Activated CD8-positive, alpha-beta T cell treated with anti-CD3 and anti-CD28 coated beads, Interleukin-2, amount 10 ng/mL, durations not matched to agents 7 days and 5 days (primary cell): Measurements from ENCODE around the gene ZC3H4. TPM values are rescaled to one million over a fixed set of nuclear protein-coding genes. Genes with fewer than 3 reads are reported as not detected.

Experiments used
- ATAC-seq: fragments of 150-1000 bp; cut with Tn5 transposase; one replicate; pipeline ENCODE4 v1.10.0; 2021; ENCODE audit warnings: moderate library complexity
- CTCF ChIA-PET: fragments of 350-600 bp; sonication (Branson Sonifier 250); formaldehyde crosslinking; loops from one replicate; lab custom pipeline; 2021; ENCODE audit warnings: antibody characterized with exemption; lab: Charles Lee
- POLR2A ChIA-PET: fragments of 350-600 bp; sonication (Branson Sonifier 250); formaldehyde crosslinking; loops from one replicate; lab custom pipeline; 2021; ENCODE audit warnings: antibody characterized with exemption; lab: Charles Lee
- DNase-seq: peaks from one replicate; pipeline ENCODE4 v3.0.0-alpha.2; 2020
- H3K27ac Mint-ChIP-seq: one replicate; pipeline ENCODE4 v1.8.0; 2021; ENCODE audit warnings: mild to moderate bottlenecking, mixed read lengths
- H3K27me3 Mint-ChIP-seq: one replicate; pipeline ENCODE4 v1.8.0; 2021; ENCODE audit warnings: low read depth, mixed read lengths
- H3K36me3 Mint-ChIP-seq: one replicate; pipeline ENCODE4 v1.8.0; 2021; ENCODE audit warnings: low read depth, mixed read lengths
- H3K4me1 Mint-ChIP-seq: one replicate; pipeline ENCODE4 v1.8.0; 2021; ENCODE audit warnings: low read depth, mixed read lengths
- H3K4me3 Mint-ChIP-seq: one replicate; pipeline ENCODE4 v1.8.0; 2021; ENCODE audit warnings: mild to moderate bottlenecking, mixed read lengths
- H3K9me3 Mint-ChIP-seq: one replicate; pipeline ENCODE4 v1.8.0; 2022; ENCODE audit warnings: mixed read lengths; ENCODE audit not compliant: insufficient read depth
- total RNA-seq, 2 experiments: library from RNA; stranded (reverse); gene quantifications; one replicate each; pipeline ENCODE4 v1.2.3, GENCODE V29; 2021

The ZC3H4 gene
- total RNA-seq, 2 experiments from 2014 or later: 102 TPM

- peaks cover 14% of the 10 kb centered on the region for H3K4me1 Mint-ChIP-seq
- CTCF ChIA-PET: interaction anchor here (1.2 to 4.5 kb wide), 2 partner anchors 7 to 60 kb away, joined by 4 to 34 read pairs; no protein-coding TSS in a partner anchor
- H3K36me3 Mint-ChIP-seq: no peaks in the 10 kb centered on the region
- DNase-seq (no peak), ATAC-seq (peak; percentile 35)
- no peak overlapping the region for H3K4me3 Mint-ChIP-seq
- H3K27me3 Mint-ChIP-seq: peaks cover 54% of the 10 kb centered on the region
- POLR2A ChIA-PET: no interaction called here
- H3K27ac Mint-ChIP-seq: no peak overlapping the region
- H3K9me3 Mint-ChIP-seq: no peaks in the 10 kb centered on the region
These were observed 93.3 kb downstream of the ZC3H4 start for GRCh38 chr19:47020132-47020805.

DNA sequence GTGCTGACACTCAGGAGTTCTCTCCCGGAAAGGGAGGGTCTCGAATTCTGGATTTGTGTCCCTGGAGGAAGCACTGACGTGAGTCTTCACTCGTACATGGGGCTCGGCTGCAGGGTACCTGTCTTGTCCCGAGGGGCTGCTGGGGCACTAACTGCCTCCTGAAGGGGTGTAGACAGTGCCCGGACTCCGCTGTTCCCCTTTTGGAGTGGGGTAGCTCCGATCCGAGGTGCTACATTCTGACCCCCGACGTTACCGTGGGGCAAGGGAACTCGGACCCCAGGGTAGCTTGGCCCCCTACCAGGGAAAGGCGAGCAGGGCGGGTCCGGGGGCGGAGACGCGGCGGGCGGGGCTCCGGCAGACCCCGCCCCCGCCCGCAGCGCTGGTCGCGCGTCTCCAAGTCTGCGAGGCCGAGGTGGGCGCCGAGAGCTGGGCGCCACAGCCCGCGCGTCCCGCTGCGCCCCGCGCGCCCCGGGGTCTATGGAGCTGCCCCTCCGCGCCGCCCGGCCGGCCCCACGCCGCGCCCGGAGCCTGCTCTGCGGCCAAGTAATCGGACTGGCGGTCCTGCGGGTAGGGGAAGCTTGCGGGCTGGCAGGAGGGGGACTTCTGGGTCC is 94.0 kb downstream of the ZC3H4 start, which contains the start of gene NPAS1:
Gene NPAS1, plus strand, starts transcription at position 407 of the 611 bp plus-strand sequence. CDS start 1,211 bp downstream, outside the sequence.
- POLR2A ChIA-PET: interaction anchor here (0.9 kb wide), 1 partner anchor 112 kb away, joined by 3 read pairs; no protein-coding TSS in a partner anchor
- H3K27ac Mint-ChIP-seq: no peak within 1 kb of the TSS
- CTCF ChIA-PET: interaction anchor here (1.2 kb wide), 1 partner anchor 61 kb away, joined by 4 read pairs; no protein-coding TSS in a partner anchor
- H3K4me1 Mint-ChIP-seq: peaks cover 14% of the 10 kb centered on the region
- no peak within 1 kb of the TSS for H3K4me3 Mint-ChIP-seq
- H3K9me3 Mint-ChIP-seq: no peaks in the 10 kb centered on the region
- H3K36me3 Mint-ChIP-seq: no peaks in the 10 kb centered on the region
- no peak for ATAC-seq
- DNase-seq: no peak
- peaks cover 51% of the 10 kb centered on the region for H3K27me3 Mint-ChIP-seq

- CTCF ChIA-PET: interaction anchor here (1.2 kb wide), 1 partner anchor 62 kb away, joined by 4 read pairs; no protein-coding TSS in a partner anchor
- DNase-seq: no peak
- Mint-ChIP-seq H3K4me1 (peaks cover 14% of the 10 kb centered on the region), H3K9me3 (no peaks in the 10 kb centered on the region), H3K27me3 (peaks cover 45% of the 10 kb centered on the region), H3K36me3 (no peaks in the 10 kb centered on the region), H3K27ac (no peak overlapping the region), H3K4me3 (no peak overlapping the region)
- ATAC-seq: no peak
- POLR2A ChIA-PET: interaction anchor here (0.9 kb wide), 1 partner anchor 113 kb away, joined by 3 read pairs; no protein-coding TSS in a partner anchor
These were observed 94.7 kb downstream of the ZC3H4 start for GRCh38 chr19:47018923-47019322.

Other genes starting within 250 kb of the ZC3H4 start
- gene NPAS1, start 93.9 kb downstream of the ZC3H4 start, total RNA-seq: not detected
- 10 to 100 TPM; 74.4 to 76.8 TPM for gene TMEM160, start 65.2 kb downstream of the ZC3H4 start, total RNA-seq
- 100 to 1,000 TPM; 165 to 175 TPM for gene SAE1, start 17.1 kb upstream of the ZC3H4 start, total RNA-seq
- gene BBC3, start 117.4 kb upstream of the ZC3H4 start, total RNA-seq: 10 to 100 TPM; 15.7 to 16.8 TPM
- 10 to 100 TPM; 30.0 to 32.1 TPM for gene CCDC9, start 142.7 kb upstream of the ZC3H4 start, total RNA-seq
- 10 to 100 TPM; 12.9 to 14.3 TPM for gene INAFM1, start 161.1 kb upstream of the ZC3H4 start, total RNA-seq
- 1 to 10 TPM; 1.0 to 1.8 TPM for gene C5AR1, start 196.1 kb upstream of the ZC3H4 start, total RNA-seq
- gene C5AR2, start 218.4 kb upstream of the ZC3H4 start, total RNA-seq: under 1 TPM; 0.05 to 0.21 TPM
- gene DHX34, start 235.5 kb upstream of the ZC3H4 start, total RNA-seq: 10 to 100 TPM; 12.6 to 13.1 TPM